H1 (cell line): Measurements from ENCODE around the gene TMTC2. TPM values are rescaled to one million over a fixed set of nuclear protein-coding genes. Genes with fewer than 3 reads are reported as not detected.

ENCODE experiments used
- CTCF ChIA-PET: fragments of 300-600 bp; sonication (Branson Sonifier 250); formaldehyde crosslinking; loops from one replicate; lab custom pipeline; 2021; ENCODE audit not compliant: partially characterized antibody; lab: Charles Lee
- POLR2A ChIA-PET: fragments of 300-600 bp; sonication (Branson Sonifier 250); formaldehyde crosslinking; loops from one replicate; lab custom pipeline; 2021; ENCODE audit warnings: inconsistent platforms; ENCODE audit not compliant: partially characterized antibody; lab: Charles Lee
- DNase-seq, 2 experiments: peaks; one replicate each; pipeline versions ENCODE4 v3.0.0 to v3.0.0-alpha.2; 2010 to 2022; ENCODE audit warnings: low spot score in 2 of 2, low read depth in 1 of 2, mixed read lengths in 1 of 2
- FAIRE-seq: peaks from 2 replicates; lab custom pipeline; 2011; peaks lifted over from hg19 to GRCh38; lab: Jason Lieb, UNC
- H2AFZ ChIP-seq: 2 replicates; pipeline ENCODE4 v1.8.1; 2012; ENCODE audit warnings: low read length, inconsistent platforms
- H2AK5ac ChIP-seq: 2 replicates; pipeline ENCODE4 v1.6.1; 2013; ENCODE audit warnings: low read depth, low read length
- H2BK120ac ChIP-seq: replicated peaks from 2 replicates; pipeline ENCODE3; 2013; ENCODE audit warnings: low read depth, low read length, inconsistent platforms
- H2BK12ac ChIP-seq: 2 replicates; pipeline ENCODE4 v1.6.1; 2013; ENCODE audit warnings: low read depth, low read length
- H2BK15ac ChIP-seq: 2 replicates; pipeline ENCODE4 v1.6.1; 2013; ENCODE audit warnings: low read length
- H2BK20ac ChIP-seq: 2 replicates; pipeline ENCODE4 v1.6.1; 2013; ENCODE audit warnings: low read length
- H2BK5ac ChIP-seq: 2 replicates; pipeline ENCODE4 v1.6.1; 2013; ENCODE audit warnings: low read depth, low read length
- H3K14ac ChIP-seq: 2 replicates; pipeline ENCODE4 v1.6.1; 2013; ENCODE audit warnings: inconsistent platforms; ENCODE audit not compliant: insufficient read length
- H3K18ac ChIP-seq: 2 replicates; pipeline ENCODE4 v1.6.1; 2013; ENCODE audit warnings: low read length; ENCODE audit errors: extremely low read depth
- H3K23ac ChIP-seq: 2 replicates; pipeline ENCODE4 v1.6.1; 2013; ENCODE audit warnings: inconsistent platforms; ENCODE audit not compliant: insufficient read length
- H3K23me2 ChIP-seq: 2 replicates; pipeline ENCODE4 v1.6.1; 2013; ENCODE audit warnings: low read depth, low read length
- H3K27ac ChIP-seq: 2 replicates; pipeline ENCODE4 v1.6.1; 2011; ENCODE audit warnings: low read depth, low read length, inconsistent platforms
- H3K27me3 ChIP-seq, 4 experiments: replicated peaks in 1 of 4; 1 replicate in 1 of 4; 2 replicates in 3 of 4; pipeline versions ENCODE4 v1.6.1 to v1.8.1; 2011 to 2013; ENCODE audit warnings: low read length in 3 of 4, mild to moderate bottlenecking in 3 of 4, inconsistent platforms in 2 of 4, mixed read lengths in 2 of 4, moderate library complexity in 1 of 4; ENCODE audit not compliant: control insufficient read depth in 3 of 4, insufficient read depth in 3 of 4; ENCODE audit errors: extremely low read depth in 1 of 4
- H3K36me3 ChIP-seq, 4 experiments: 2 replicates each; pipeline versions ENCODE4 v1.6.1 to v1.8.1; 2011 to 2013; ENCODE audit warnings: mild to moderate bottlenecking in 4 of 4, low read length in 3 of 4, moderate library complexity in 2 of 4, control low read depth in 1 of 4, inconsistent platforms in 1 of 4; ENCODE audit not compliant: insufficient read depth in 4 of 4, control insufficient read depth in 2 of 4
- H3K4ac ChIP-seq: replicated peaks from 2 replicates; pipeline ENCODE3; 2013; ENCODE audit warnings: low read length, low read depth, mixed read lengths, inconsistent platforms; ENCODE audit not compliant: insufficient read length
- H3K4me1 ChIP-seq, 4 experiments: replicated peaks in 1 of 4; 1 replicate in 1 of 4; 2 replicates in 3 of 4; pipeline versions ENCODE4 v1.6.1 to v1.8.1; 2011 to 2013; ENCODE audit warnings: low read length in 3 of 4, inconsistent platforms in 2 of 4, mixed read lengths in 1 of 4; ENCODE audit not compliant: insufficient read depth in 4 of 4, control insufficient read depth in 3 of 4
- H3K4me2 ChIP-seq, 2 experiments: 2 replicates each; pipeline versions ENCODE4 v1.6.1 to v1.8.1; 2011 to 2013; ENCODE audit warnings: low read depth in 2 of 2, low read length in 2 of 2, control low read depth in 1 of 2, inconsistent platforms in 1 of 2, mild to moderate bottlenecking in 1 of 2; ENCODE audit not compliant: insufficient read depth in 1 of 2
- H3K4me3 ChIP-seq, 4 experiments: fragments of 200-600, 300-600 bp in 1 of 4; sonication (generic), shearing (Covaris generic), sonication (Bioruptor Twin) in 1 of 4; 2 replicates each; pipeline versions ENCODE4 v1.5.1 to v1.8.1; 2011 to 2016; ENCODE audit warnings: low read length in 4 of 4, low read depth in 3 of 4, control low read depth in 2 of 4, inconsistent platforms in 2 of 4, mild to moderate bottlenecking in 2 of 4, mixed read lengths in 1 of 4, moderate library complexity in 1 of 4; ENCODE audit not compliant: insufficient read depth in 2 of 4; ENCODE audit errors: extremely low read depth in 1 of 4
- H3K56ac ChIP-seq: replicated peaks from 2 replicates; pipeline ENCODE3; 2013; ENCODE audit warnings: low read depth, mild to moderate bottlenecking, mixed read lengths, low read length, inconsistent platforms; ENCODE audit not compliant: insufficient read length
- H3K79me1 ChIP-seq: 2 replicates; pipeline ENCODE4 v1.6.1; 2013; ENCODE audit warnings: low read depth, low read length, control low read depth
- H3K79me2 ChIP-seq, 2 experiments: 2 replicates each; pipeline versions ENCODE4 v1.6.1 to v1.8.1; 2012 to 2013; ENCODE audit warnings: low read length in 2 of 2, mild to moderate bottlenecking in 2 of 2, inconsistent platforms in 1 of 2; ENCODE audit not compliant: insufficient read depth in 2 of 2, control insufficient read depth in 1 of 2
- H3K9ac ChIP-seq, 4 experiments: replicated peaks in 1 of 4; 1 replicate in 1 of 4; 2 replicates in 3 of 4; pipeline versions ENCODE4 v1.6.1 to v1.8.1; 2011 to 2013; ENCODE audit warnings: low read depth in 3 of 4, low read length in 3 of 4, control low read depth in 2 of 4, mild to moderate bottlenecking in 2 of 4, moderate library complexity in 2 of 4, inconsistent platforms in 1 of 4; ENCODE audit errors: extremely low read depth in 1 of 4
- H3K9me3 ChIP-seq, 2 experiments: 2 replicates each; pipeline versions ENCODE4 v1.6.1 to v1.8.1; 2012 to 2013; ENCODE audit warnings: mild to moderate bottlenecking in 2 of 2, moderate library complexity in 2 of 2, control low read depth in 1 of 2, inconsistent platforms in 1 of 2, low read depth in 1 of 2, low read length in 1 of 2, mixed read lengths in 1 of 2; ENCODE audit not compliant: insufficient read depth in 2 of 2
- H4K20me1 ChIP-seq, 2 experiments: replicated peaks in 1 of 2; 2 replicates each; pipeline versions ENCODE3 to v1.8.1; 2011 to 2013; ENCODE audit warnings: inconsistent platforms in 2 of 2, low read length in 2 of 2, mild to moderate bottlenecking in 1 of 2; ENCODE audit not compliant: insufficient read depth in 2 of 2, control insufficient read depth in 1 of 2
- H4K5ac ChIP-seq: 2 replicates; pipeline ENCODE4 v1.6.1; 2013; ENCODE audit warnings: low read length, low read depth, mixed read lengths, inconsistent platforms; ENCODE audit not compliant: insufficient read length
- H4K8ac ChIP-seq: 2 replicates; pipeline ENCODE4 v1.8.0; 2013; ENCODE audit warnings: mild to moderate bottlenecking, moderate library complexity, low read length, inconsistent platforms; ENCODE audit not compliant: insufficient read depth; ENCODE audit errors: extremely low read depth
- H4K91ac ChIP-seq: replicated peaks from 2 replicates; pipeline ENCODE3; 2013; ENCODE audit warnings: low read length, mixed read lengths, inconsistent platforms; ENCODE audit not compliant: insufficient read length
- MAFK ChIP-seq: IDR thresholded peaks from 2 replicates; pipeline ENCODE4 v1.6.1; 2012; ENCODE audit warnings: low read depth, mild to moderate bottlenecking, improper control_type of control experiment, low read length
- WGBS, 2 experiments: shearing (Covaris generic) in 1 of 2; methylation state at CpG; one replicate each; pipeline versions ENCODE4 v1.1.6 to v1.1.7; 2013 to 2015; ENCODE audit warnings: low lambda C conversion rate in 2 of 2, mixed read lengths in 2 of 2, inconsistent platforms in 1 of 2, low coverage in 1 of 2, missing lambda C conversion rate in 1 of 2; ENCODE audit not compliant: insufficient replicate concordance in 2 of 2, insufficient coverage in 1 of 2, insufficient read length in 1 of 2; ENCODE audit errors: extremely low coverage in 1 of 2, missing lambda C conversion rate in 1 of 2; 5-methylcytosine and 5-hydroxymethylcytosine counted together
- polyA plus RNA-seq, 7 experiments: library from polyadenylated mRNA; depleted of rRNA in 3 of 7; stranded (reverse) in 5 of 7; unstranded in 2 of 7; fragments of >200 nt in 5 of 7; fragments of 200-250 nt in 2 of 7; gene quantifications; 1 replicate in 5 of 7; 2 replicates in 1 of 7; 4 replicates in 1 of 7; pipeline versions ENCODE4 v1.2.1 to v1.2.3, GENCODE V29; 2011 to 2013; ENCODE audit warnings: missing spikeins in 2 of 7, mixed read lengths in 2 of 7
- total RNA-seq: library from RNA; stranded (reverse); fragmentation: NEBNext Ultra II Directional; extraction: Animal tissue kit (Norgen Biotek cat#: 25700); gene quantifications from 2 replicates; pipeline ENCODE4 v1.2.1, GENCODE V29; 2021

Gene TMTC2
- total and polyA plus RNA-seq, 2 of the 8 experiments (the other 6 are each of a cell fraction or from before 2014, with no cell fraction given): 2.3 to 3.9 TPM

DNA sequence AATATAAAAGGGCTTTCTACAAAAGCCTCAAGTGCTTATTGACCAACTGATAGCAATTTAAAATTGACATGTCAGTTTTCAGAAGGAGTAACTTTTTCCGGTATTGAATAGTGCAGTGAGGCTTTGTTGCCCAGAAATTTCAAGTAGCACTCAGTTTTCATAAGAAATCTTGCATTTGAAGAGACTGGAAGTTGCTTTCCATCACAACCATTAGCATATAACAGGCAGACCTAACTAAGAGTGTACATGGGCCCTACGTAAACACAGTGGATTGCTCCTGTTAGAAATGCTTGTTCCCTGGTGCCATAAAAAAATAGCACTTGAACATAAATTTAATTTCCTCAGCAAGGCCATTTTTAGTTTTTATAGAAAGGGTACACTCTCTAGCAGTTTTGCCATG is 117.9 kb downstream of the TMTC2 start:
- Histone ChIP-seq H2BK20ac (no peak overlapping the region), H4K8ac (no peak overlapping the region), H3K4me1 (peaks cover 0 to 7% (median 0%) of the 10 kb centered on the region in 4 experiments; a peak in 2 of 7 replicates), H3K79me2 (no peaks in the 10 kb centered on the region), H3K56ac (no peak overlapping the region), H4K5ac (no peak overlapping the region), H3K4ac (no peak overlapping the region), H3K36me3 (no peaks in the 10 kb centered on the region), H2BK15ac (no peak overlapping the region), H4K91ac (no peak overlapping the region), H3K9me3 (peaks cover 0 to 4% of the 10 kb centered on the region in 2 experiments; a peak in 1 of 4 replicates), H3K4me3 (no peak overlapping the region), H3K18ac (no peak overlapping the region), H2AFZ (no peak overlapping the region), H3K9ac (no peak overlapping the region), H3K14ac (no peak overlapping the region), H3K4me2 (no peak overlapping the region), H3K23me2 (no peaks in the 10 kb centered on the region), H3K79me1 (no peaks in the 10 kb centered on the region), H3K23ac (no peak overlapping the region), H2AK5ac (no peak overlapping the region), H2BK120ac (no peak overlapping the region), H2BK12ac (no peak overlapping the region), H4K20me1 (no peaks in the 10 kb centered on the region), H3K27ac (no peak overlapping the region), H3K27me3 (no peaks in the 10 kb centered on the region), H2BK5ac (no peak overlapping the region)
- DNase-seq: no peak
- FAIRE-seq: no peak
- ChIA-PET CTCF (no interaction called here), POLR2A (no interaction called here)
- 91% methylated on average over 2 of the region's 2 CpGs; no CpG with 5 or more reads in 1 of the 2 experiments for WGBS, 2 experiments
- no peak for TF ChIP-seq MAFK
